Daoy (cell line): ENCODE measurements around the gene ADGRG1. TPM values are rescaled to one million over a fixed set of nuclear protein-coding genes. Genes with fewer than 3 reads are reported as not detected.

Experiments
- DNase-seq: peaks from one replicate; pipeline ENCODE4 v3.0.0-alpha.2; 2015; ENCODE audit warnings: low read depth
- total RNA-seq: library from RNA; depleted of rRNA; stranded (reverse); fragments of >200 nt; shearing (Covaris generic); gene quantifications from 2 replicates; pipeline ENCODE4 v1.2.3, GENCODE V29; 2014

ADGRG1 gene
- total RNA-seq, 1 experiment from 2014 or later: 6.6 TPM

- no peak for DNase-seq
Measured at GRCh38 chr16:57620335-57621231, 7.8 kb upstream of the ADGRG1 start.

- no peak for DNase-seq
Measured at GRCh38 chr16:57621521-57622271, 6.7 kb upstream of the ADGRG1 start.

- peak; percentile 52 for DNase-seq
Measured at GRCh38 chr16:57622361-57623250, 5.8 kb upstream of the ADGRG1 start.

GRCh38 chr16:57623251-57624043 lies 5.0 kb upstream of the ADGRG1 start:
- peak; percentile 88 for DNase-seq

- peak; percentile 41 for DNase-seq
Measured at GRCh38 chr16:57624044-57624688, 4.3 kb upstream of the ADGRG1 start.

- DNase-seq: no peak
Measured at GRCh38 chr16:57624806-57625500, 3.5 kb upstream of the ADGRG1 start.

- DNase-seq: no peak
Measured at GRCh38 chr16:57626420-57627170, 1.8 kb upstream of the ADGRG1 start.

- DNase-seq: peak; percentile 92
Measured at GRCh38 chr16:57627184-57627871, 1.1 kb upstream of the ADGRG1 start.

- no peak for DNase-seq
Measured at GRCh38 chr16:57628783-57629293, 408 bp downstream of the ADGRG1 start.

- no peak for DNase-seq
Measured at GRCh38 chr16:57629516-57630406, 1.3 kb downstream of the ADGRG1 start.

- no peak for DNase-seq
Measured at GRCh38 chr16:57630407-57630797, 2.0 kb downstream of the ADGRG1 start.

- no peak for DNase-seq
Measured at GRCh38 chr16:57630931-57631845, 2.8 kb downstream of the ADGRG1 start.

GRCh38 chr16:57632568-57632967 lies 4.1 kb downstream of the ADGRG1 start:
- DNase-seq: peak; percentile 50

- DNase-seq: no peak
Measured at GRCh38 chr16:57633383-57634064, 5.1 kb downstream of the ADGRG1 start.

- peak; percentile 86 for DNase-seq
Measured at GRCh38 chr16:57634171-57634570, 5.7 kb downstream of the ADGRG1 start.
